Stimulated activated CD8-positive, alpha-beta memory T cell treated with anti-CD3 and anti-CD28 coated beads, Interleukin-12 subunit alpha, Interleukin-12 subunit beta, amount 100 ng/mL, for 24 hours (primary cell): Measurements from ENCODE around the gene KRAS.

Experiments
- DNase-seq: peaks from one replicate; pipeline ENCODE4 v3.0.0-alpha.2; 2020; ENCODE audit errors: extremely low read depth

The KRAS gene

GRCh38 chr12:25256005-25256404 is 5.3 kb upstream of the KRAS start:
- DNase-seq: no peak

- DNase-seq: no peak
Measured at GRCh38 chr12:25254271-25254880, 3.6 kb upstream of the KRAS start.

GRCh38 chr12:25253371-25254068 is 2.8 kb upstream of the KRAS start:
- DNase-seq: no peak

- DNase-seq: no peak
Measured at GRCh38 chr12:25252946-25253345, 2.2 kb upstream of the KRAS start.

- no peak for DNase-seq
Measured at GRCh38 chr12:25251769-25252168, 1.0 kb upstream of the KRAS start.

- no peak for DNase-seq
Measured at GRCh38 chr12:25249931-25250738, 594 bp downstream of the KRAS start.

GRCh38 chr12:25248732-25249131 is 2.0 kb downstream of the KRAS start:
- no peak for DNase-seq

- DNase-seq: no peak
Measured at GRCh38 chr12:25248137-25248536, 2.6 kb downstream of the KRAS start.

- no peak for DNase-seq
Measured at GRCh38 chr12:25245491-25245890, 5.2 kb downstream of the KRAS start.

- DNase-seq: no peak
Measured at GRCh38 chr12:25243680-25243990, 7.1 kb downstream of the KRAS start.

- DNase-seq: no peak
Measured at GRCh38 chr12:25242981-25243679, 7.6 kb downstream of the KRAS start.

- no peak for DNase-seq
Measured at GRCh38 chr12:25241167-25242020, 9.3 kb downstream of the KRAS start.

GRCh38 chr12:25236626-25237025 is 14.1 kb downstream of the KRAS start:
- DNase-seq: no peak

GRCh38 chr12:25236190-25236589 is 14.5 kb downstream of the KRAS start:
- no peak for DNase-seq

- no peak for DNase-seq
Measured at GRCh38 chr12:25213338-25213737, 37.4 kb downstream of the KRAS start.

- no peak for DNase-seq
Measured at GRCh38 chr12:25208554-25208953, 42.2 kb downstream of the KRAS start.

- no peak for DNase-seq
Measured at GRCh38 chr12:25207846-25208245, 42.9 kb downstream of the KRAS start.

GRCh38 chr12:25207411-25207810 is 43.3 kb downstream of the KRAS start:
- no peak for DNase-seq

- no peak for DNase-seq
Measured at GRCh38 chr12:25202137-25202536, 48.6 kb downstream of the KRAS start.

- no peak for DNase-seq
Measured at GRCh38 chr12:25200703-25201102, 50.0 kb downstream of the KRAS start.

GRCh38 chr12:25197608-25198007 is 53.1 kb downstream of the KRAS start:
- no peak for DNase-seq
